Keratinocyte (primary cell): ENCODE measurements around the gene HSDL1. TPM values are rescaled to one million over a fixed set of nuclear protein-coding genes. Genes with fewer than 3 reads are reported as not detected.

ENCODE experiments used
- DNase-seq: peaks from one replicate; pipeline ENCODE4 v3.0.0-alpha.2; 2011; ENCODE audit warnings: low read depth, missing footprints, low spot score
- FAIRE-seq: peaks from 2 replicates; lab custom pipeline; 2011; peaks lifted over from hg19 to GRCh38; lab: Jason Lieb, UNC
- H2AFZ ChIP-seq: 2 replicates; pipeline ENCODE4 v1.6.0; 2012; ENCODE audit warnings: low read length, control low read depth, inconsistent platforms; ENCODE audit not compliant: control insufficient read depth
- H3K27ac ChIP-seq: 2 replicates; pipeline ENCODE4 v1.5.1; 2011; ENCODE audit warnings: low read length; ENCODE audit not compliant: control insufficient read depth, insufficient read depth
- H3K27me3 ChIP-seq: 3 replicates; pipeline ENCODE4 v1.6.0; 2011; ENCODE audit warnings: low read length; ENCODE audit not compliant: control insufficient read depth, insufficient read depth; ENCODE audit errors: extremely low read depth
- H3K36me3 ChIP-seq, 2 experiments: 2 replicates in 1 of 2; 3 replicates in 1 of 2; pipeline ENCODE4 v1.5.1; 2011; ENCODE audit warnings: low read length in 2 of 2, mild to moderate bottlenecking in 1 of 2; ENCODE audit not compliant: control insufficient read depth in 2 of 2, insufficient read depth in 2 of 2; ENCODE audit errors: extremely low read depth in 1 of 2
- H3K4me1 ChIP-seq: 3 replicates; pipeline ENCODE4 v1.5.1; 2011; ENCODE audit warnings: low read length; ENCODE audit not compliant: control insufficient read depth, insufficient read depth; ENCODE audit errors: extremely low read depth
- H3K4me2 ChIP-seq: 3 replicates; pipeline ENCODE4 v1.6.0; 2011; ENCODE audit warnings: low read depth, low read length; ENCODE audit not compliant: control insufficient read depth, insufficient read depth; ENCODE audit errors: extremely low read depth
- H3K4me3 ChIP-seq, 3 experiments: fragments of 200-600 bp in 1 of 3; sonication (generic) in 1 of 3; 2 replicates in 2 of 3; 3 replicates in 1 of 3; pipeline ENCODE4 v1.5.1; 2011 to 2016; ENCODE audit warnings: low read length in 3 of 3, mild to moderate bottlenecking in 3 of 3, control low read depth in 2 of 3, inconsistent platforms in 1 of 3, low read depth in 1 of 3, mixed read lengths in 1 of 3, mixed run types in 1 of 3, moderate library complexity in 1 of 3; ENCODE audit not compliant: control insufficient read depth in 2 of 3, insufficient read depth in 2 of 3; ENCODE audit errors: extremely low read depth in 1 of 3
- H3K79me2 ChIP-seq: 2 replicates; pipeline ENCODE4 v1.6.0; 2012; ENCODE audit warnings: low read length; ENCODE audit not compliant: control insufficient read depth, insufficient read depth
- H3K9ac ChIP-seq: 3 replicates; pipeline ENCODE4 v1.6.0; 2011; ENCODE audit warnings: low read length; ENCODE audit not compliant: control insufficient read depth, insufficient read depth; ENCODE audit errors: extremely low read depth
- H3K9me1 ChIP-seq: 3 replicates; pipeline ENCODE4 v1.6.0; 2011; ENCODE audit warnings: low read length; ENCODE audit not compliant: control insufficient read depth, insufficient read depth; ENCODE audit errors: extremely low read depth
- H3K9me3 ChIP-seq: 2 replicates; pipeline ENCODE4 v1.5.1; 2012; ENCODE audit warnings: low read depth, low read length; ENCODE audit not compliant: control insufficient read depth
- H4K20me1 ChIP-seq: 3 replicates; pipeline ENCODE4 v1.6.0; 2011; ENCODE audit warnings: low read length; ENCODE audit not compliant: control insufficient read depth, insufficient read depth; ENCODE audit errors: extremely low read depth
- CTCF ChIP-seq, 3 experiments: IDR thresholded peaks in 1 of 3; conservative IDR thresholded peaks in 1 of 3; optimal IDR thresholded peaks in 1 of 3; 2 replicates in 2 of 3; 3 replicates in 1 of 3; pipeline versions ENCODE3 to v1.5.1; 2011; ENCODE audit warnings: low read length in 3 of 3, mild to moderate bottlenecking in 3 of 3, moderate library complexity in 2 of 3, control low read depth in 1 of 3, inconsistent platforms in 1 of 3; ENCODE audit not compliant: insufficient read depth in 2 of 3; ENCODE audit errors: extremely low read depth in 1 of 3
- EZH2 ChIP-seq: IDR thresholded peaks from one replicate; pipeline ENCODE4 v1.6.1; 2012; ENCODE audit warnings: inconsistent platforms, mild to moderate bottlenecking, low read length, moderate library complexity
- dilution Hi-C: fragments of 300-500 bp; cut with MboI; formaldehyde crosslinking; loops from one replicate; pipeline ENCODE4 v1.7.0; 2020; ENCODE audit warnings: low sequenced_read_pairs; ENCODE audit not compliant: extremely low pct_ligation_motif_present
- polyA plus RNA-seq, 5 experiments: library from polyadenylated mRNA; depleted of rRNA in 3 of 5; stranded (reverse) in 3 of 5; stranded (forward) in 1 of 5; unstranded in 1 of 5; fragments of >200 nt; gene quantifications; 1 replicate in 1 of 5; 2 replicates in 3 of 5; 3 replicates in 1 of 5; pipeline versions ENCODE4 v1.2.1 to v1.2.3, GENCODE V29; 2011 to 2012; ENCODE audit warnings: missing spikeins in 2 of 5, low read depth in 1 of 5, low replicate concordance in 1 of 5

Gene HSDL1
- polyA plus RNA-seq, 1 donor (not counting 4 experiments of a cell fraction or from before 2014, with no cell fraction given) = 18.1 TPM

GRCh38 chr16:84085271-84085667, 59.7 kb downstream of the HSDL1 start:
- dilution Hi-C loops = no loop called here
- Histone ChIP-seq H3K9me1 (no peaks in the 10 kb centered on the region), H3K4me3 (no peak overlapping the region), H3K4me1 (peaks cover 9% of the 10 kb centered on the region), H2AFZ (no peak overlapping the region), H3K9me3 (no peaks in the 10 kb centered on the region), H3K79me2 (no peaks in the 10 kb centered on the region), H3K4me2 (no peak overlapping the region), H3K9ac (no peak overlapping the region), H3K27ac (no peak overlapping the region), H3K27me3 (no peaks in the 10 kb centered on the region), H4K20me1 (no peaks in the 10 kb centered on the region), H3K36me3 (peaks cover 25 to 41% of the 10 kb centered on the region in 2 experiments)
- FAIRE-seq (no peak), DNase-seq (no peak)
- no peak for TF ChIP-seq CTCF (optimal IDR thresholded peaks at IDR 0.05 in 1 of 3, IDR thresholded peaks at IDR 0.05 in 1 of 3, conservative IDR thresholded peaks at IDR 0.05 in 1 of 3; ENCODE audit: extremely low read depth in 1 of 3, insufficient read depth in 2 of 3, low read length in 3 of 3)
- no peak for TF ChIP-seq EZH2

GRCh38 chr16:84084570-84085270, 60.3 kb downstream of the HSDL1 start:
- FAIRE-seq (peak; percentile 82), DNase-seq (peak; percentile 45)
- Histone ChIP-seq H3K9ac (no peak overlapping the region), H3K27me3 (no peaks in the 10 kb centered on the region), H2AFZ (no peak overlapping the region), H3K4me2 (no peak overlapping the region), H3K4me1 (peaks cover 12% of the 10 kb centered on the region), H3K79me2 (no peaks in the 10 kb centered on the region), H3K9me3 (no peaks in the 10 kb centered on the region), H4K20me1 (no peaks in the 10 kb centered on the region), H3K36me3 (peaks cover 23 to 43% of the 10 kb centered on the region in 2 experiments), H3K4me3 (no peak overlapping the region), H3K27ac (no peak overlapping the region), H3K9me1 (no peaks in the 10 kb centered on the region)
- TF ChIP-seq CTCF (optimal IDR thresholded peaks at IDR 0.05 in 1 of 3, IDR thresholded peaks at IDR 0.05 in 1 of 3, conservative IDR thresholded peaks at IDR 0.05 in 1 of 3; ENCODE audit: extremely low read depth in 1 of 3, insufficient read depth in 2 of 3, low read length in 3 of 3) (peak; percentile 91 to 98 (median 94)), EZH2 (no peak)
- dilution Hi-C loops = no loop called here
